Neural progenitor cell (in vitro differentiated cells): ENCODE results near the gene SNAPC4.

Experiments used
- EZH2 ChIP-seq: fragments of 200-600 bp; sonication (generic); IDR thresholded peaks from 2 replicates; pipeline ENCODE4 v1.6.1; 2017; ENCODE audit warnings: antibody characterized with exemption, mild to moderate bottlenecking, moderate library complexity
- TF ChIP-seq, protein P1 (sequence below): fragments of 200-600 bp; sonication (generic); IDR thresholded peaks from 2 replicates; pipeline ENCODE4 v1.5.1; 2017; ENCODE audit warnings: antibody characterized with exemption, mild to moderate bottlenecking

DNA sequence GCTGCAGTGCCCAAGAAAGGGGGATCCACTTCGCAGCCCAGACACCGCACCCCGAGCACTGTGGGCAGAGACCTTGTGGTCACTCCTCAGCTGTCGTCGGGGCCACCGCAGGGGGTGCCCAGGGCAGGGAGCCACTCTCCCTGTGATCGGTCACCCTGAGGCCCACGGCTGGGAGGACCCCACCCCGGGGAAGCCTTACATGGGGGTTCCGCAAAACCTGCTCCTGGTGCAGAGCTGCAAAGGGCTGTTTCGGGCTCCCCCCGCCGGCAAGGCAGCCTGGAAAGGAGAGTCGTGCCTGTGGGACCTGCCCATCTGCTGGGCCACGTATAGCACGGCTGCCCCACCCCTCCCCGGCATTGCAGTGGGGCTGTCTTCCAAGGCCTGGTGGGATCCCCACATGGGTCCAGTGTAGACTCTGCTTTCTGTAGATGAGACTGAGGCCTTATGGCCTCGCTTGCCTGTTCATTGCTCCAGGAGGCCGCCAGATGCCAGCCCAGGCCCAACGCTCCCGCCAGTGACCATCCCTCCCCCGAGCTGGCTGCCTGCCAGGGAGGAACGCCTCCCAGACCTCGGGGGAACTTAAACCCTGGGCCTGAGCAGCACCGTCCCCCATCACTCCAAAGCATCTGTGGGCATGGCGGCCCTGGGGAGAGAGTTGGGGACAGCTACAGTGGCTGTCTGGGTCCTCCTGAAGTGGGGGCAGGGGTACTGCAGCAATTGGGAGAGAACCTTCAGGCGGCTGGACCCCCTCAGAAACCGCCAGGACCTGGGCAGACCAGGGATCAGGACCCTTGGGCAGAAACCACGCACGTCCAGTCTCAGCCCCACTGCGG, 34.8 kb downstream of the SNAPC4 start:
- TF ChIP-seq, protein P1, sequence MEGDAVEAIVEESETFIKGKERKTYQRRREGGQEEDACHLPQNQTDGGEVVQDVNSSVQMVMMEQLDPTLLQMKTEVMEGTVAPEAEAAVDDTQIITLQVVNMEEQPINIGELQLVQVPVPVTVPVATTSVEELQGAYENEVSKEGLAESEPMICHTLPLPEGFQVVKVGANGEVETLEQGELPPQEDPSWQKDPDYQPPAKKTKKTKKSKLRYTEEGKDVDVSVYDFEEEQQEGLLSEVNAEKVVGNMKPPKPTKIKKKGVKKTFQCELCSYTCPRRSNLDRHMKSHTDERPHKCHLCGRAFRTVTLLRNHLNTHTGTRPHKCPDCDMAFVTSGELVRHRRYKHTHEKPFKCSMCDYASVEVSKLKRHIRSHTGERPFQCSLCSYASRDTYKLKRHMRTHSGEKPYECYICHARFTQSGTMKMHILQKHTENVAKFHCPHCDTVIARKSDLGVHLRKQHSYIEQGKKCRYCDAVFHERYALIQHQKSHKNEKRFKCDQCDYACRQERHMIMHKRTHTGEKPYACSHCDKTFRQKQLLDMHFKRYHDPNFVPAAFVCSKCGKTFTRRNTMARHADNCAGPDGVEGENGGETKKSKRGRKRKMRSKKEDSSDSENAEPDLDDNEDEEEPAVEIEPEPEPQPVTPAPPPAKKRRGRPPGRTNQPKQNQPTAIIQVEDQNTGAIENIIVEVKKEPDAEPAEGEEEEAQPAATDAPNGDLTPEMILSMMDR = no peak
- TF ChIP-seq EZH2 = no peak
